Hematopoietic multipotent progenitor cell treated with erythropoietin and hydrocortisone succinate and interleukin-3 and kit ligand, for 17 days (in vitro differentiated cells): Measurements from ENCODE around the gene TCF4.
"Not testable (repeated sequence)": the region's sequence is repeated elsewhere in the genome, so short reads cannot be mapped to it uniquely, and the experiment has no call there.

Experiments
- DNase-seq: peaks from one replicate; pipeline ENCODE4 v3.0.0-alpha.2; 2015; ENCODE audit warnings: low spot score

Gene TCF4

DNA sequence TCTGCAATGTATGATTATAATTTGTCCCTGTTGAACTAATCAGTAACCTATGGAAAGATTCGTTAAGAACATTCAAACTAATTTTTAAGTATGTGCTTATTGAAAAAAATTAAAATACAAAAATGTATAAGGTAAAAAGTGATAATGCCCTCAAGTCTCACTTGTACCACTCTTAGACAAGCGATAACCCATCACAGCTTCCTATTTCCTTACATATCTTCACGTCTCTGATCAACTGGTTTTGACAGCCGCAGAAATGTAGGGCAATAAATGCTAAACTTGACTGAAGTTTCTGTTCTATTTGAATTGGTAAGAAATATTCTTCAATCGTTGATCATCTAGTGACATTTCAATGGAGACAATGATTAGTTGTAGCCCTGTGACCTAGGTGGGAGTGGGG, 112.5 kb downstream of the TCF4 start:
- no peak for DNase-seq

DNA sequence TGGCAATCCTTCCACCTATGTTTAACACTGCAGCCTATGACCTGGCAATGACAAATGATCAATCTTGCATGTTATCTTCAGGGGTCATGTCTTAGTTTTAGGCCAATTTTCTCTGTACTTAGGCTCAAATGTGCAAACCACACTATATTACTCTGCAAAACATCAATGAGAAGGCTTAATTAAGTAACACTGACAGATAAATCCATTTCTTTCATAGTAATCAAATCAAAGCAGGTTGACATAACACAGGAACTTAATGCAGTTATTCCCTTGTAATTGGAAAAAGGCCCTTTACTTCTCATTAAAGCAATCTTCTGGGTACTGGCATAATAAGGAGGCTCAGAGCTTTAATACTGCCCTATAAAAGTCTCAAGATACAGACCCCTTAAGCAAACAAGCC, 114.4 kb downstream of the TCF4 start:
- no peak for DNase-seq

DNA sequence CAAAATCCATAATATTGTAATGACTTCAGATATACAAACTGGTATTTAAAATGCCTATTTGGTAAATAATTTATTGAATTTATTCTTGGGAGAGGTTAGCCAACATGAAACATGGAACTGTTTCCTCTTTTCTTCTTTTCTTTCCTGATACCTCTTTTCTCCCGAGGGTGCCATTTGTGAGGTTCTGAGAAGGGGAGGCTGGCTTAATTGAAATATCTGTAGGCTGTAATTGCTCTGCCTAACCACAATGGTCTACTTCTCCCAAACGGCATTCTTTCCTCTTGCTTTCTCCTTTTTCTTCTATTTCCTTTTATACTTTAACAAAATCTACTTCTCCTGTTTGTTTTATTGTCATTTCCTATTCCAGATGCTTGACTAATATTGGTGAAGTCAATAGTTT, 114.9 kb downstream of the TCF4 start:
- no peak for DNase-seq

DNA sequence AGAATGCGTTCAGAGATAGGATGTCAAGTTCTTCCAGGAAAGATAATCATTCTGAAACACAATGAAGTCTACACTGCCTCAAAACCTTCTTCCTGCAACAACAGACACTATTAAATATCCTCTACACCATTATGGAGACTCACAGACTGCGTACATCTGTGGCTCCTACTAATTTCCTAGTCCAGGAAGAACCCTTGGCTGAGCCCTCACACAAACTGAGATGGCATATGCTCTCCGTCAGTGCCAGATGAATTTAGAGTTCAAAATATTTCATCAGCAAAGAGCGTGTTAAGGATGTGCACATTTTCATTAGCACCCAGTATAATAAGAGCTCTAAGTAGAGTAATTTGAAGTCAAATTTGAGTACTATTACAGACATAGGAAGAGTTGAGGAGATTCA, 117.2 kb downstream of the TCF4 start:
- DNase-seq, result no peak

GRCh38 chr18:55469134-55469533, 118.9 kb downstream of the TCF4 start:
- not testable (repeated sequence) for DNase-seq

DNA sequence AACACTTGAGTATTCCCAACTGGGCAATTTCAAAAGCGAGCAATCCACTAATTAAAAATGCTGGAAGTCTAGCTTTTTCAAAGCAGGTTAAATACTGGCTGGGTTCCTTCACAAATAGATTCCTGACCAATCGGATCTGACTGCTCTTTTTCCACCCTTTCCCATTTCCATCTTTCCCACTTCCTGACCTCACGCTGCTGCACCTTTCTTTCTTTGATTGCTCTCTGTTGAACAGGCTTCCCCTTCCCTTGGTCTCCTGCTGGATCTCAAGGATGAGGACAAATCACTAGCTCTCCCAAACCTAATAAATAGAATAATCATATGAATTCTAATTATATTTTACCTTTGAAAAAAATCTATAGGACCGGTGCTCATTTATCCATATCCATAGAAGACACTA, 121.2 kb downstream of the TCF4 start:
- DNase-seq, result no peak

GRCh38 chr18:55465313-55465712, 122.7 kb downstream of the TCF4 start:
- DNase-seq, result no peak

DNA sequence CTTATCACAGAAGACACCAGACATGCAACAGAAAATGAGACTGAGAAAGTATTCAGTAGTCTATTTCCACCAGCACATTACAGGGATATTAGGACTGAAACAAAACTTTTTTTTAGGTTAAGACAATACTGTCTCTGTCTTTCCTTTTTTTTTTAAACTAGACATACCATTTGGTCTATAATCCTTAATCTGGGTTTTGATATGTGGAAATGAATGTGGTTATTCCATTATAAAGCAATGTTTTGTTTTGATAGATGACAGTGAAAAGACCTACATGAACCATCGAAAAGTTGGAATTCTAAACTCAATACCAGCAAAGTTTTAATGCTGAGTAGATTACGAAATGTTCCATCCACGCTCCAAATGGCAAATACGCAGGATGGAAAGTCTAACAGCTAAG, 123.4 kb downstream of the TCF4 start:
- DNase-seq, result no peak

DNA sequence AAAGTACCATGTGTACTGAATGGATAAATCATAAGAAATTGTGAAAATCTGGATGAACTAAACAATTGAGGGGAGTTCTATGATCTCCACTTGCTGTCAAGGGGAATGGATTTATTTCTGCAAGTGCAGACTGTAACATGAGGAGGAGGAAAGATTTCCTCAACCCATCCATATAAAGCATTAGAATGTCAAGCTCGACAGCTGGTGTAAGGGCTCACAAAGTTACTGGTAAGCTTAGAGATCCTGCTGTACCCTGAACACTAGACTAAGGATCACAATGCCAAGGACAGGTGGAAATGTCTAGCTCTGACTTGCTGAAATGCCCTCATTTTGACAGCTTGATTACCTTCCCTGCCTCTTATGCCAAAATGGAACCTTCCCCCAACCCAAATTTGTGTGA, 125.3 kb downstream of the TCF4 start:
- DNase-seq, result no peak

DNA sequence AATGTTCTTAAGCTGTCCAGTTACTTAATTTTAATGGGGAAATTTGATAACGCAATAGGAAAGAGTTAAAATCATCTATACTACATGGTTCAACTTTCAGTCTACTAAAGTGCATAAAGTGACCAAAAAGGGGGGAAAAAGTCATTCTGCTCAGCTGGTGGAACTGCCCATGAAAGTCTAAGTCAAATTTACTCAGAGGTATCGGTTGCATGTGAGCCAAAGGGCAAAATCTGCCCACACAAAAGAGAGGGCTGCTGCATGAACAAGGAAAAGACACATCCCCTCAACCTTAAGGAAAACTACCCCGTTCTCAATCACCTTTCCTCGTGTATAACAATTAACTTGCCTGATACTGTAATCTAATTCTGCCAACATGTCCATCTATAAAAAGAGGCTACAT, 126.1 kb downstream of the TCF4 start:
- DNase-seq, result no peak

GRCh38 chr18:55458456-55459203, 129.4 kb downstream of the TCF4 start:
- no peak for DNase-seq

DNA sequence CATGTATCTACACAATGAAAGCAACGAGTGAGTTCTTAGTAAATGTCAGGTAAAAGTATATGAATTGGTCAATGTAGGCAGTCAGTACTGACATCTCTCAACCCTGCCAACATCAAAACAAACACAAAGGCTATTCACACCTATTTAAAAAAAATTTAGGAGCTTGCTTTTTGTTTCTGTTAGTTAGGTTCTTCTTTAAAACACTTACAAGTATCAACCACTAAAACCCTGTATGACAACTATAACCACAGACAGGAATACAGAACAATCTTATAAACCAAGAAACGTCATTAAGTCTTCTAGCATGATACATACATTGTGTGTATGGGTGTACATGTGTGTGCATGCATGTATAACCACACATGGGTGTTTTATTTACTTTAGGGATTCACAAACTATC, 131.0 kb downstream of the TCF4 start:
- DNase-seq, result no peak

DNA sequence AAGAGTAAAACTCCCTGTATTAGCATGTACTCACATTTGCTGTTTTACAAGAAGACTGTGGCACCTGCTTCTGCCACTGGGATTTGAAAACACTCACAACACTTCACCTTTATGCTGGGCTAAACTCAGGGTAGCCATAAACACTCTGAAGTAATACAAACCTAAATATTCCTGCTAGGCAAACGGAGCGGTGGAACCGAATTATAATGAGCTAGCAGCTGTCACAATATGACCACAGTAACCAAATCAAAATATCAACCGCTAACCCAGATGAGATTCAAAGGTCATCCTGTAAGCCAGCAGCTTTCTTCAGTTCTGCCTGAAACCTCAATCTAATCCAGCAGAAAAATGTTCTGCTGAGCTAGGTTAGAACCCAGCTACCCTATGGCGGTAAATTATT, 132.1 kb downstream of the TCF4 start:
- DNase-seq, result no peak

DNA sequence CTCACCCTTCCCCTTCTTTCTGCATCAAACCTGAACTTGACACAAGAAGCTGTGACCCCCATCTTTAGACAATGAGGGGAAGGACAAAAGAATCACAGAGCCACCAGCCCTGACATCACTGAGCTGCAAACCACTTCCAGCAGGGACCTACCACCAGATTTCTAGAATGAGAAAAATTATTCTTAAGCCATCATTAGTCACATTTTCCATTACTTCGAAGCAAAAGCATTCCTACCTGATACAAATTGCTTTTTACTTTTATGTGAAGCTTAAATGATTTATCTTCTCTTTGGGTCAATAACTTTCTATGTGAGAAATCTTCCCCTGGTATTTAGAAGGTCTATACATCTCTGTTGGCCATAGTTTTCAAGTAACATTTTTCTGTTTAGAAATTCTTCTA, 134.8 kb downstream of the TCF4 start:
- no peak for DNase-seq

DNA sequence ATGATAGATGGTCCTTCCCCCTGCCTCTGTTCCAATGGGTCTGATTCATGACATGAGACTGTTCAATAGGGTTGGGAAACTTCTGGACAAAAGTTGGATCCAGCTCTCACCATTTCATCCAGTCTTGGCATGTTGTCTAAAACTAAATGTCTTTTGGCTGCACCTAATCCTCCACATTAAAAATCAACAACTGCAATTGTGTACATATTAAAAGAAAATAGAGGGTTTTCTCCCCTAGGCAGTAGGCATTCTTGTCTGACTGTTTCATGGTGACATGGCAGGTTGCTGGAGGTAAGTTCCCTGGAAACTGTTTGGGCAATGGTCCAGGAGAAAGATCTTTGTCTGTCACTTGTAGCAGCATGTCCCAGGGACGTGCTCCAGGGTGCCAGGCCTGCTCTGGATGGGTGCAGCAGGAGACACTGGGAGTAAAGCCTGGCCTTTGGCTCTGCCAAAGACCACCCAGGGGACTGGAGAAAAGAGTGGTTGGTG, 135.8 kb downstream of the TCF4 start:
- DNase-seq, result no peak

DNA sequence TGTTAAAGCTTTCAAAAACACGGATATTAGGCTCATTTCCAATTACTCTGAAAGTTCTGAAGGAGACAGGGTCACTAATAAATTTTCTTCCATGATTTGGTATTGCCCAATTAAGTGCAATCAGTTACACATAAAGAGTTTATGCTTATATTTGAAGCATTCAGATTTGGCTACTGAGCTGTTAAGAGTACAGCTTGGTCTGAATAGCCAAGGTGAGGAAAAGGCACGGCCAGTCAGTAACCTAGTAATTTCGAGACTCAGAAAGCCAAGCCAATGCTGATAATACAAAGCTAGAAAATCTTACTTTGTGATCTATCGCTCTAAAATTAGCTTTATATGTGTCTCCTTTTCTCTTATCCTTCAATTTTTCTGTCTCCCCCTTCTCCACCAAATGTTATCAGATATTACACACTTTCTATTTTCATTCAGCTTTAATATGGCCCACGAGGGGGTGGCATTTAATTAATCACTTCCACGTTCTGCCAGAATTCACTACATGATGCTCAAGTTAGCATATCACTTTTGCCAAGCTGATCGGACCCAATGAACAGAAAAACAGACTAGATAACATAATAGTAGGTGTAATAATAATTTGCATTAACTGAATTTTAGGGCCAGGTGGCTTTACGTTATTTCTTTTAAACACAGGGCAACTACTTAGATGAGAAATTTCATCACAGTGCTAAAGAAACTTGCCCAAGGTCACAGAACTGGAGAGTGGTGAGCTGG, 138.4 kb downstream of the TCF4 start:
- DNase-seq, result no peak

DNA sequence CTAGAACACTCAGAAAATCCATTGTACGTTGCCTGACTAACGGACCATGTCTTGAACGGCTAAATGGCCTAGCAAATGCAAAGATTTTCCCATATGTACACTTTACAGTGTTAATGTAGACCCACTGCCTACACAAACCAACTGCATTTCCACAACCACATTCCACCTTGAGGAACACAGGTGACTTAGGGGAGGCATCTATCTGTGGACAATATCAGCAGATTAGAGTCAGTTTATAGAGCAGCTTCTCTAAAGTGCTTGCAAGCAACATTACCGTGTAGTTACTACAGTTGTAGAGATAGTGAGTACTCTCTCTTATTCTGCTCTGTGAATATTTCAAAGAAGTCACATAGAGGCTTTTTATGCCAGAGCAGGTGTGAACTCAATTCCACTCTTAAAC, 139.6 kb downstream of the TCF4 start:
- no peak for DNase-seq

GRCh38 chr18:55447672-55448018, 140.3 kb downstream of the TCF4 start:
- no peak for DNase-seq

GRCh38 chr18:55446996-55447671, 140.9 kb downstream of the TCF4 start:
- DNase-seq, result no peak

GRCh38 chr18:55444536-55444935, 143.5 kb downstream of the TCF4 start:
- DNase-seq, result no peak

DNA sequence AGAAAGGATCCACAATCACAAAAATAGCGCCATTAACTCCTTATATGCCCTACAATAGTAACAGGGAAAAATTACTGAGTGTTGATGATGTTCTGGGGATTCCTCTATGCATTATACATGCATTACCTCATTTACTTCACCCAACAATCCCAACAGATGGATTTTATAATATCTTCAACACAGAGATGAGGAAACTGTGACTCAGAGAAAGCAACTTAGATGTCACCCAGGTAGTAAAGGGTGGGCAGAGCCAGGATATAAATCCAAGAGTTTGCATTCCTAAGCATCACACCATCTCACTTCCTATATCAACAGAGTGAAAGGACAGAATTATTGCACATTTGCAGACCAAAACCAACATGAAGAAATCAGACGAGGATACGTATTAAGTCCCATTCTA, 144.2 kb downstream of the TCF4 start:
- no peak for DNase-seq

DNA sequence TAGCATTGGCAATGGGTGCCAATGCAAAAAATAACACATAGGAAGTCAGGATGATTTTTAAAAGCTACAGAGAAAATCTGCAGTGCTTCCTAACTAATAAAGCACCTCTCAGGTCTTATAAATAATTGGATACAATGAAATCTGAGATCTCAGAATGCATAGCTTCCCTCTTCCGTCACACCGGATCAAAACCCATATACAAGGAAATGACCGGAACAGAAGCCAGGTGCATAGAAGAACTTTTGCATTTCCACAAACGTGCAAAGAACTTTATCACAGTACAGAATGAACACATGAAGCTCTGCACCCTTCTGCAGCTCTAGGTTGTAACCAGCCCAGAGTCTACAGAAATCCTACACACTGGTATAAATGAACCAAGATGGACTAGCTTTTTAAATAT, 145.4 kb downstream of the TCF4 start:
- DNase-seq, result no peak

GRCh38 chr18:55440988-55441387, 147.0 kb downstream of the TCF4 start:
- no peak for DNase-seq
